Measurements from ENCODE around the gene EFNB2. TPM values are rescaled to one million over a fixed set of nuclear protein-coding genes. Genes with fewer than 3 reads are reported as not detected.

Gene EFNB2
- total RNA-seq, 2 experiments from 2014 or later, result 0.14 TPM; not detected in 1

DNA sequence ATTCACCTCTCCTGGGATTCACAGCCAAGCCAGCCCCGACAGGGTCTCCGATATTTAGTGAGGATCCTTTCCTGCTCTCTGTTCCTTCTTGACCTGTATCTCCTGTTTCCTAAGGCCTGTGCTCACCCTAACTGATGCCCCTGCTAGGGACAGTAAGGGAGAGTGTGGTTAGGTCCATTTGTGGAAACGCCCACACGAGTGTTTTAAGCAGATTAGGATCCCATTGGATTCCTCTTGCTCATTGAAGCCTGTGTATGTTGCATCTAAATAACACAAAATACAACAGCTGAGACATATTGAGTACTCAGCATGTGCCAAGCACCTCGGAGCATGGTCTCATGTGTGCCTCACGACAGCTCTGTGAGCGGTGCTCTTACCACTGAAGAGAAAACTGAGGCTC lies 64.9 kb downstream of the EFNB2 start:
- CTCF ChIA-PET, result no interaction called here
- Mint-ChIP-seq H3K9me3 (ENCODE audit: low read depth) (no peaks in the 10 kb centered on the region), H3K27ac (no peak overlapping the region), H3K4me3 (no peak overlapping the region), H3K4me1 (no peaks in the 10 kb centered on the region), H3K36me3 (no peaks in the 10 kb centered on the region), H3K27me3 (peaks cover 8% of the 10 kb centered on the region)
- DNase-seq (no peak), ATAC-seq (no peak)

DNA sequence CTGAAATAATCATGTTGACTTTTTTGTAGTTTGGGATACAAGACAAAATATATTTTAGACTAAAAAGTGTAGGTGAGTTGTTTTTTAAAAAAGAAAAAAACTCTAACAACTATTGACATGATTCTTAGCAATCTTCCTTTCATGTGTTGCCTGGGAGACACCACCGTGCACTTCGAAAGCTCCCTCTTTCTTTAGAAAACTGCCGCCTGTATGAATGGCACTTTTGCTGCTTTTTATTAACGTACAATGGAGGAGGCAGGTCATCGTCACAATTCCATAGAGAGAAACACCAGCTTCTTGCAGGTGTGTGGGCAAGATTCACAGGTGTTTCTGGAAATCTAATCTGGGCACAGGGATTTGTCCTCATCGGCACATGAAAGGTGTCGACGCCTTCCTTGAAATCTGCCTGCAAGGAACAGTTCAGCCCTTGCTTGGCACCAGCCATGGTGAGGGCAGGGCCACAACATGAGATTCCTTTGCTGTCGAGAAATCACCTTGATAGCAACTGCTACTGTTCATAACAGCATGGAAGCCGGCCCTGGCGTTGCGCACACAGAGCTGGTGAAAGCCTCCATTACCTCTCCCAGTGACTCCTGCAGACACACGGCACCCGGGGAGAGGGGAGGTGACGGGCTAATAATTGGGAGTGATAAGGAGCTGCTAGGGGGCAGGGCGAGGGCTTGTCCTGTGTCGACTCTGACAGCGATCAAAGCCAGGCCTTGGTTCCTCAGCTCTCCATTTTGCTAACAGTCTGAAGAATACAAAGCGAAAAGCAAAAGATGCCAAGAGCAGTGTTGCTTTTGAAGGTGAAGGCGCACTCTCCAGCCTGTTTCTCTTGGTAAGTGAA lies 66.5 kb downstream of the EFNB2 start:
- H3K27me3 Mint-ChIP-seq, result peaks cover 8% of the 10 kb centered on the region
- H3K4me1 Mint-ChIP-seq, result no peaks in the 10 kb centered on the region
- CTCF ChIA-PET, result no interaction called here
- H3K4me3 Mint-ChIP-seq, result no peak overlapping the region
- no peak overlapping the region for H3K27ac Mint-ChIP-seq
- ATAC-seq (no peak), DNase-seq (no peak)
- no peaks in the 10 kb centered on the region for H3K36me3 Mint-ChIP-seq
- H3K9me3 Mint-ChIP-seq (ENCODE audit: low read depth), result no peaks in the 10 kb centered on the region

GRCh38 chr13:106468207-106468606 lies 67.3 kb downstream of the EFNB2 start:
- no peak overlapping the region for H3K27ac Mint-ChIP-seq
- DNase-seq, result no peak
- no peak for ATAC-seq
- no peaks in the 10 kb centered on the region for H3K36me3 Mint-ChIP-seq
- peaks cover 8% of the 10 kb centered on the region for H3K27me3 Mint-ChIP-seq
- no peak overlapping the region for H3K4me3 Mint-ChIP-seq
- CTCF ChIA-PET, result no interaction called here
- no peaks in the 10 kb centered on the region for H3K4me1 Mint-ChIP-seq
- no peaks in the 10 kb centered on the region for H3K9me3 Mint-ChIP-seq (ENCODE audit: low read depth)

DNA sequence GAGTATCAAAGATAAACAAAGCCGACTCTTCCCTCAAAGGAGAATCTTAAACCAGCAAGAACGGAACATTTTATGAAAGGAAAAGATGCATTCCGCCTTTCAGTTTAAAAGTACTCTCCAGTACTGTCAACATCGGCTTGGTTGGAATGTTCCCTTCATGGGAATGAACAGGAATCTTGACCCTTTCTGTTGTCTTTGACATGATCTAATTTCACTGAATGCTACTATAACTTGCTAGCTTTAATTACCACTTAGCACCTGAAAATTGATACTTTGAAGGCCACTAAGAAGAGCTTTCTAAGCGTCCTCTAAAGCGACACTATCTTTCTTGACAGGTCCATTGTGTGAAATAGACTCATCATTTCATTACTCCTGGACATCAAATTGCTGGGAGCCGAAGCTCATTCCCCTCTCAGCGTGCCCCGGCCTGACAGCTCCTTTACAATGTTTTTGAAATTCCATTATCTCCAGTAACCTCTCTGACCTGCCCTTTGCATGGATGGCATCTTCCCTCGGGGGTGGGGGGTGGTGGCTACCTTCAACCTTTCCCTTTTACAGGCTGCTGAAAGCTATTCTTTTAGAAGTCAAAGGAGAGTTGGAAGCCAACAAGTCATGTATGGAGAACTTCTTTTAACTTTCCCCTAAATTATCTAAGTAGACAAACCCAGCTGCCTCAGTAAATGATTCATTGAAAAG lies 67.9 kb downstream of the EFNB2 start:
- Mint-ChIP-seq H3K4me3 (no peak overlapping the region), H3K4me1 (no peaks in the 10 kb centered on the region), H3K9me3 (ENCODE audit: low read depth) (no peaks in the 10 kb centered on the region), H3K27ac (no peak overlapping the region), H3K36me3 (no peaks in the 10 kb centered on the region), H3K27me3 (peaks cover 6% of the 10 kb centered on the region)
- CTCF ChIA-PET, result no interaction called here
- ATAC-seq, result no peak
- no peak for DNase-seq

DNA sequence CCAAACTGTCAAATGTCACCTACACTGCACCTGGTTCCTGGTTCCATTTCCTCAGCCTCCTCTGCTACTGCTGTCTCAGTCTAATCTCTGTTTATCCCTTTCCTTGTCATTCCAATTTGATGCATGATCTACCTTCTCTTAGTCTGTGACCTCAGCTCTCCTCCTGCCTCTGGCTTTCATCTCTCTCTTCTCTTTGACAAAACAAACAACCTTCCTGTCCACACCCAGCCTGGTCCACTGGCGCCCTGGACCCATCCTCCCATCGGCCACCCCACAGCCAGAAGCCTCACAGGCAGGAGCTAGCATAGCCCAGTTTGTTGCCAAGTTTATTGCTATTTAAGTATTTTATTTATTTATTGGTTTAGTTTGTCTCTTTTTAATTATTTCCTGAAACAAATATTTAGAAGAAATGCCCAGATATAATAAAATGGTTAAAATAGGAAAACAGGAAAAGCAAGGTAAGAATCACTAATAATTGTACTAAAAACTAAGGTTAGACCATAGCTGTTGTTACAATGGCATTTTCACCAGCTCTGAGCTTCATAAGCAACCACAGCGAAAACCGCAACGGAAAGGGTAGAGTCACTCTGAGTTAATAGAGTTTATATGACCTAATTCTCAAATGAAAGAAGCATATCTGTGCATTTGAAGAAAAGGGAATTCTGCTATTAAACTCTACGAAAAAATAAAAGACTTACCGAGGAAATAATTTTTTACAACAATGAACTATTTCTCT lies 68.6 kb downstream of the EFNB2 start:
- ATAC-seq (no peak), DNase-seq (no peak)
- Mint-ChIP-seq H3K4me3 (no peak overlapping the region), H3K9me3 (ENCODE audit: low read depth) (no peaks in the 10 kb centered on the region), H3K4me1 (no peaks in the 10 kb centered on the region), H3K27ac (no peak overlapping the region), H3K36me3 (no peaks in the 10 kb centered on the region), H3K27me3 (peaks cover 4% of the 10 kb centered on the region)
- CTCF ChIA-PET, result no interaction called here

GRCh38 chr13:106464076-106464475 lies 71.4 kb downstream of the EFNB2 start:
- DNase-seq (no peak), ATAC-seq (no peak)
- H3K9me3 Mint-ChIP-seq (ENCODE audit: low read depth), result no peaks in the 10 kb centered on the region
- H3K27ac Mint-ChIP-seq, result no peak overlapping the region
- peaks cover 2% of the 10 kb centered on the region for H3K27me3 Mint-ChIP-seq
- no peak overlapping the region for H3K4me3 Mint-ChIP-seq
- no peaks in the 10 kb centered on the region for H3K36me3 Mint-ChIP-seq
- CTCF ChIA-PET, result no interaction called here
- H3K4me1 Mint-ChIP-seq, result no peaks in the 10 kb centered on the region

DNA sequence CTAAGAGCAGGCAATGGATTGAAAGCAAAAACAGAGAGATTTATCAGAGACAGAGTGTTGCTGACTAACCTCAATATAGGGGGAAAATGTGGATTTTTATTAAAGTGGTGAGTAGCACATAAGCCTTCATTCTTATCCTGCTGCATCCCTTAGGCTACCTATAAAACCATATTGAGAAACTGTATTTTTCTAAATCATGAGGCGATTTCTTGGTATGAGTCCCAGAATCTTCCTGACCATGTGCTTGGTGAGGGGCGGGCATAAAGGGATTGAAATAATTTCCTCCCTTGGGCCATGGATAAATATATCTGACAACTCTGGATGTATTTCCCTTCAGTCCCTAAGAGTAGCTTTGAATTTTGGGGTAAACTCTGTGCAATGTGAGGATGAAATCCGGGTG lies 72.8 kb downstream of the EFNB2 start:
- no peak for ATAC-seq
- peaks cover under 1% of the 10 kb centered on the region for H3K27me3 Mint-ChIP-seq
- H3K36me3 Mint-ChIP-seq, result no peaks in the 10 kb centered on the region
- no peaks in the 10 kb centered on the region for H3K4me1 Mint-ChIP-seq
- no peaks in the 10 kb centered on the region for H3K9me3 Mint-ChIP-seq (ENCODE audit: low read depth)
- no peak for DNase-seq
- CTCF ChIA-PET, result no interaction called here
- H3K27ac Mint-ChIP-seq, result no peak overlapping the region
- H3K4me3 Mint-ChIP-seq, result no peak overlapping the region

DNA sequence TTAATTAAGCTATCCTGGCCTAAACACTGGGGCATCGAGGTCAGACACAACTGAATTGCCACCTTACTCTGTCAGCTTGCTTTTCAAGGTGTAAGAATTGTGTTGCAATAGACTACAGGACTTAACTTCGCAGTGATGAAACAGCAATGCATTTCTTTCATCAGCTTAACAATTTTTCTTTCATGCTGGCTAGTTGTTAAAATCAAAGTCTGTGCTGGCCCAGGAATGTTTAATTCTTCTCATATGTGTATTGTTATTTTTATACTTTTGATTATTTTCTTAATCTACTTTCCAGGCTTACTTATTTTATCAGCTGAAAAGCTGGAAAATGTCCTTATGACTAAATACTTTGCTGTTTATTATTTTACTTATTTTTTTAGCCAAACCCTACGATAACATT lies 79.7 kb downstream of the EFNB2 start:
- no peak for DNase-seq
- no peaks in the 10 kb centered on the region for H3K36me3 Mint-ChIP-seq
- ATAC-seq, result no peak
- no peaks in the 10 kb centered on the region for H3K9me3 Mint-ChIP-seq (ENCODE audit: low read depth)
- H3K27me3 Mint-ChIP-seq, result peaks cover 2% of the 10 kb centered on the region
- H3K4me1 Mint-ChIP-seq, result no peaks in the 10 kb centered on the region
- no peak overlapping the region for H3K27ac Mint-ChIP-seq
- CTCF ChIA-PET, result no interaction called here
- H3K4me3 Mint-ChIP-seq, result no peak overlapping the region

DNA sequence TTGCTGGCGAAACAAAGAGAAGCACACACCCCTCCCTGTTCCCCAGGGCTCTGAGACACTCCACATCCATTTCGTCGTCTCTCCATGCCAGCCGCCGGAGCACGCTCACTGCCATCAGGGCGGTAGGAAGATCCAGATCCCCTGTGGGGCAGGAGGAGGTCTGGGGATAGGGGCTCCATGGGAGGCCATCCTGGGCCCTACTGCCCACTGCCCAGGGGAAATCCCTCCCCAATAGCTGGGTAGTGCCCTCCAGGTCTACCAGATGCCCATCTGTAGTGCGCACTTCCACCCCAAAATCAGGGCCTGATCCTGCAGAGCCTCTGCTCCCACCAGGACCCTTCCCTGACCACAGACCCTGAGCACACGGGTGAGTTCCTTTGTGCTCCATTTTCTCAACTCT lies 80.3 kb downstream of the EFNB2 start:
- Mint-ChIP-seq H3K27ac (no peak overlapping the region), H3K36me3 (no peaks in the 10 kb centered on the region), H3K9me3 (ENCODE audit: low read depth) (no peaks in the 10 kb centered on the region), H3K4me1 (no peaks in the 10 kb centered on the region), H3K4me3 (no peak overlapping the region), H3K27me3 (peaks cover 2% of the 10 kb centered on the region)
- DNase-seq (no peak), ATAC-seq (no peak)
- CTCF ChIA-PET, result no interaction called here

DNA sequence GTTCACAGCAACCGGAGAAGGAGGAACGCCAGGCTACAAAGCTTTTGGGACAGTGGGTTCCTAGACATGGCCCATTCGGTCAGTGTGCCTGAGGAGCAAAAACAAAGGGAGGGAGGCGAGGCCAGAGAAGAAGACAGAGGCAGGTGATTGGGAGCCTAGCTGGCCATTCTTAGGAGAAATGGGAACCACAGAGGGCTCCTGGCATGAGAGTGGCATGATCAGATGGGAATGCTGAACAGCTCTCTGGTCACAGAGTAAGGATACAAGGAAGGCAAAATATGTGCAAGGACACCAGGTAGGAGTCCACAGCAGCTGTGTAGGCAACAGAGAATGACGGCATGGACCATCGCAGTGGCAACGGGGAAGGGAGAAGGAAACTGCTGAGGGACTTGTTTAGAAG lies 82.4 kb downstream of the EFNB2 start:
- H3K9me3 Mint-ChIP-seq (ENCODE audit: low read depth), result no peaks in the 10 kb centered on the region
- no peak for ATAC-seq
- CTCF ChIA-PET, result no interaction called here

DNA sequence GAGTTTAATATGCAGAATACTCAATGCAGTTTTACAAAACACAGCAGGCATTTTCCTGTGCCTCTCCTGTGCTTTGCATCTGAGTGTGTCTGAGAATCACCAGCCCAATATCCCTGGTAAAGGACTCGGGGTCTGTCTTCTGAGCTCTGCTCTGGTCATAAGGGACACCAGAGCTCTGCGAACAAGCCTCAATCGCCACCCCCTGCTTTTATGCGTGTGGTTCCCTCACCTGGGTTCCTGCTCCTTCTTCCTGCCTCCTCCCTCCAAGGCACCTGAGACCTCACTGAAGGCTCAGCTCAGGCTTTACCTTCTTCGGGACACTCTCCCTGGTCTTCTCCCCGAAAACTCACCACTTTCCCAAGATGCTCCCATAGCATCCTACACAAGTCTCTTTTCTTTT lies 84.5 kb downstream of the EFNB2 start:
- no peak overlapping the region for H3K27ac Mint-ChIP-seq
- CTCF ChIA-PET, result no interaction called here
- no peaks in the 10 kb centered on the region for H3K9me3 Mint-ChIP-seq (ENCODE audit: low read depth)
- ATAC-seq, result no peak
- no peak for DNase-seq
- peaks cover 2% of the 10 kb centered on the region for H3K27me3 Mint-ChIP-seq
- H3K36me3 Mint-ChIP-seq, result no peaks in the 10 kb centered on the region
- no peak overlapping the region for H3K4me3 Mint-ChIP-seq
- no peaks in the 10 kb centered on the region for H3K4me1 Mint-ChIP-seq

More for the DNA sequence above, 82.4 kb downstream of the EFNB2 start:
- no peaks in the 10 kb centered on the region for H3K36me3 Mint-ChIP-seq
- peaks cover 2% of the 10 kb centered on the region for H3K27me3 Mint-ChIP-seq
- H3K27ac Mint-ChIP-seq, result no peak overlapping the region
- no peaks in the 10 kb centered on the region for H3K4me1 Mint-ChIP-seq
- H3K4me3 Mint-ChIP-seq, result no peak overlapping the region
- no peak for DNase-seq

DNA sequence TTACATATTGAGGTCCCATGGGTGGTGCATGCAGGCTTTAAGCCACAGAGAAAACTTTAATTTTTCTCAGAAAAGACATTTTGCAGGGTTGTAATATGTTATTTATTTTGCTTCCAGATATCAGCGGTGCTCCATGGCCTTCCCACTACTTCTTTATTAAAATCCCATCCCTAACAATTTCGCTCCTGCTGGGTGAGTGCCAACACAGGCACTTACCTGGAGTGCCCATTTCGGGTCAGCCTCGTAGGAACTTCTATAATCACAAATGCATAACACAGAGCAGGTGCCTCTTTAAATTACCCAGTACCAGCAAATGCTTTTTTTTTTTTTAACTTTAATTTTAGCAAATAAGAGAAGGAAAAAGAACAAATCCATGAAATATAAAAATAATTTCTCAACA lies 86.4 kb downstream of the EFNB2 start:
- Mint-ChIP-seq H3K9me3 (ENCODE audit: low read depth) (no peaks in the 10 kb centered on the region), H3K27me3 (peaks cover 2% of the 10 kb centered on the region), H3K4me3 (no peak overlapping the region), H3K27ac (no peak overlapping the region), H3K4me1 (no peaks in the 10 kb centered on the region), H3K36me3 (no peaks in the 10 kb centered on the region)
- ATAC-seq (no peak), DNase-seq (no peak)
- CTCF ChIA-PET, result no interaction called here

- no peaks in the 10 kb centered on the region for H3K4me1 Mint-ChIP-seq
- no peak overlapping the region for H3K27ac Mint-ChIP-seq
- CTCF ChIA-PET, result no interaction called here
- no peak for DNase-seq
- H3K36me3 Mint-ChIP-seq, result no peaks in the 10 kb centered on the region
- H3K27me3 Mint-ChIP-seq, result peaks cover 4% of the 10 kb centered on the region
- no peak overlapping the region for H3K4me3 Mint-ChIP-seq
- H3K9me3 Mint-ChIP-seq (ENCODE audit: low read depth), result no peaks in the 10 kb centered on the region
- no peak for ATAC-seq
Observed at GRCh38 chr13:106445996-106446395, 89.5 kb downstream of the EFNB2 start.
